HG03103 (cell line): ENCODE measurements around the gene TBX15.

Experiments
- ATAC-seq: cut with Tn5 transposase; IDR thresholded peaks from one replicate; pipeline ENCODE4 v1.9.1; 2021; ENCODE audit warnings: low read depth; ENCODE audit not compliant: unreplicated experiment

Gene TBX15

DNA sequence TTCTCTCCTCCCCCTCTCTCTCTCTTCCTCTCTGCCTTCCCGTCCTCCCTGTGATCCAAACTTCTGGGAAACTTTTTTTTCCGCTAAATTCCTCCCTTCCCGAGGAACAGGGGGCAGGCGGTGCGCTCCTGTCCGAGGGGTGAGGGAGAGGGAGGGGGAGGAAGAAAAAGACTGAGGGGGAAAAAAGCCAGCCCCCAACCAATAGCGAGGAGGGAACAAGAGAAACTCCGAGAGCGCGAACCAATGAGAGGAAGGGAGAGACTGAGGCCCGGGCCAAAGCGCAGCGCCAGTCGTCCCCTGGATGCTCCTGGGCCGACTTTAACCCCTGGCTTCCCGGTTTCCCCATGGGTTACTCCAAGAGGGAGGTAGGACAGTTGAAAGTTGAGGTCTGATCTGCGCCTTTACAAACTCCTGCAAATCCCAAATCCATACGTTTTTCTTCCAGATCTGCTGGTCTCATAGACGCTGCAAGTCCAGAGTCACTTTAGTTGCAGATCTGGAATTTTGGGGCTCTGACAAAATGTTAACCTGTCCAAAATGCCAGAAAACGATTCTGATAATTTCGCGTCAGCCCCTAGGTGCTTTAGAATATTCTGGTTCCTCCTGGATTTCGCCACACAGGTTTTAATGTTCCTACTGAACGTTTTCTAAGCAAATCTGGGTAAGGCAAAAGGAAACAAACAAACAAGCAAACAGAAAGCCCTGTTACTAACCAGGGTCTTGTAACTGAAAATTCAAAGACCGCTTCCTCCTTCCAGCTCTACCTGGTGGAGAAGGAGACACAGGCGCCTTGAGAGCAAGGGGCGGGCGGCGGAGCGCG is at the start of gene TBX15:
TBX15 (minus strand) TSS at position 158 of the 820 bp plus-strand sequence. CDS start 548 bp downstream, outside the sequence.
- no peak for ATAC-seq

DNA sequence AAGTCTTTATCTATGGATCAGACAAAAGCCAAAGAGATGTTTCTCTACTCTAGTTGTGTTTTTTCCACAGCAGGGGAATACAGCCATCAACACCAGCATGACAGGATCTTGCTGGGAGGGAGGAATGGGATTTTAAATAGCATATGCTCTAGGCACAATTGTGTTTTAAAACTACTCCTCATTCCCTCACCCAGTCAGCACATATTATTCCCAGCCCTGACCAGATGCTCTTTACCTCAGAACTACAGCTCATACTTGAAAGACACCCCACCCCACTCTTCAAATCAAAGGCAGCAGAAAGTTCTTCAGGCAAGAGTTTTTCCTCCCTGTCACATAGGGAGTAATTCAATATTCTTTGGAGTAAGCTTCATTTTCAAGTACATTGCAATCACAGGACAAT is 46.2 kb upstream of the TBX15 start:
- no peak for ATAC-seq

GRCh38 chr1:119032986-119033385 is 44.8 kb upstream of the TBX15 start:
- ATAC-seq = no peak

GRCh38 chr1:119027759-119028158 is 39.6 kb upstream of the TBX15 start:
- no peak for ATAC-seq

GRCh38 chr1:119026956-119027355 is 38.8 kb upstream of the TBX15 start:
- ATAC-seq = no peak

GRCh38 chr1:119015547-119015946 is 27.4 kb upstream of the TBX15 start:
- no peak for ATAC-seq

DNA sequence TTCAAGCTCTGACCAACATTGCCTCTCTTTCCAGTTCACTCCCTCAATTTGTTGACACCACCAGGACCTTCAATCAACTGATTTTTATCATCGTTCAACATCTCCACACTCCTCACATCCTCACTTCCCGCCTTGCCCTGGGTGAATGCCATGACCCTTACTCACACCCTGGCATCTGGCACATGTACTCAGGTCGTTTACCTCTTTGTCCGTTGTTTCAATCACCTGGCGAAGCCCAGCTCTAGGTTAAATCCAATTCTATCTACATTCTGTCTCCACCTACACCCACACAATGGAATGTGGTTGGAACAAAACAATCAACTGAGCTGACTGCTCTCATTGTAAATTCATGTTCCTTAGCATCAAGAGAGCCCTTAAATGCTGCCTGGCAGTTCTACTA is 24.2 kb upstream of the TBX15 start:
- ATAC-seq = no peak

- no peak for ATAC-seq
Measured at GRCh38 chr1:119011706-119012105, 23.6 kb upstream of the TBX15 start.

- ATAC-seq = no peak
Measured at GRCh38 chr1:119011116-119011515, 23.0 kb upstream of the TBX15 start.

DNA sequence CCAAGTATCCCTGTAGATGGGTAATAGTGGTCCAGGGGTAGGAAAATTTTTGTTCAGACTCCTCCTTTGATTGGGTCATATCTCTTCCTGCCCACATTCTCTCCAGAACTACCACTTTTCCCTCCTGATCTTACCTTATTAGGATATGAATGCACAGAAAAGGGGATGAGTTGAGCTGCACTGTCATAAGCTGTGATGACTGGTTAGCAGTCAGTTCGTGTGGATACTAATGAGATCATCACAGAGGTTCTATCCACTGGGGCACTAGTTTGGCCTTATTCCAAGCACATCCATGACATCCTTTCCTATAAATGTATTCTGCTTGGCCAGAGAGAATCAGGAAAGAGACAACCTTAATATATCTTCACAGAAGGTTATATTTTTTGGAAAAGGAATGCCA is 22.1 kb upstream of the TBX15 start:
- ATAC-seq = no peak

DNA sequence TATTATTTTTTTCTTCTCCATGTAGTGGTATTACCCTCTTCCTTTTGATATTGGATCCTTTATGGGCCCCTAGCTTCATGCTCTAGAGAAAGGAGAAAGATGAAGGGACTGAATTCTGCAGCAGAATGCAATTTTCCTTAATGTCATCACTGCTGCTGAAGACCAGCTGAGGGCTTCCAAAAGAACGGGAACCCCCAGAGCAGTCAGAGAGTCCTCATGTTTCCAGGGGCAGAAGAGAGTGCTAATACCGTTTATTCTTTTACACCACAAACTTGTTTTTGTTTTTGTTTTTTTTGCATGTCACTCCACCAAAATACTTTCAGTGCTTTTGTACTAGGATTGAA is 21.1 kb upstream of the TBX15 start:
- ATAC-seq = no peak

- no peak for ATAC-seq
Measured at GRCh38 chr1:119008483-119009311, 20.6 kb upstream of the TBX15 start.

GRCh38 chr1:119007670-119008482 is 19.7 kb upstream of the TBX15 start:
- no peak for ATAC-seq

DNA sequence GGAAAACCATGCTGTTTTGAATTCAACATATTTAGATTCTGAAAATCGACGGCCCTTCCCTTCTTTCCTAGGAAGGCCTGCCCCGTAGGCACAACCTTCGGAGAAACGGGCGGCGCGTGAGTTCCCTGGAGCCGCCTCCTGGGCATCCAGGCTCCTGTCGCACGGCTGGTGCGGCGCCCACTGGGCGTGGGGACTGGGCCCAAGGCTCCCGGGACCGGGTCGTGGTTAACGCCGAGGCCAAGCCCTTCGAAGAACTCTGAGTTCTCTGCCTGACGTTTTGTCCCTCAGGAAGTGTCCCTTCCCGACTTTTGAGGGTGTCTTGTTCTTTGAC is 19.2 kb upstream of the TBX15 start:
- ATAC-seq = no peak

DNA sequence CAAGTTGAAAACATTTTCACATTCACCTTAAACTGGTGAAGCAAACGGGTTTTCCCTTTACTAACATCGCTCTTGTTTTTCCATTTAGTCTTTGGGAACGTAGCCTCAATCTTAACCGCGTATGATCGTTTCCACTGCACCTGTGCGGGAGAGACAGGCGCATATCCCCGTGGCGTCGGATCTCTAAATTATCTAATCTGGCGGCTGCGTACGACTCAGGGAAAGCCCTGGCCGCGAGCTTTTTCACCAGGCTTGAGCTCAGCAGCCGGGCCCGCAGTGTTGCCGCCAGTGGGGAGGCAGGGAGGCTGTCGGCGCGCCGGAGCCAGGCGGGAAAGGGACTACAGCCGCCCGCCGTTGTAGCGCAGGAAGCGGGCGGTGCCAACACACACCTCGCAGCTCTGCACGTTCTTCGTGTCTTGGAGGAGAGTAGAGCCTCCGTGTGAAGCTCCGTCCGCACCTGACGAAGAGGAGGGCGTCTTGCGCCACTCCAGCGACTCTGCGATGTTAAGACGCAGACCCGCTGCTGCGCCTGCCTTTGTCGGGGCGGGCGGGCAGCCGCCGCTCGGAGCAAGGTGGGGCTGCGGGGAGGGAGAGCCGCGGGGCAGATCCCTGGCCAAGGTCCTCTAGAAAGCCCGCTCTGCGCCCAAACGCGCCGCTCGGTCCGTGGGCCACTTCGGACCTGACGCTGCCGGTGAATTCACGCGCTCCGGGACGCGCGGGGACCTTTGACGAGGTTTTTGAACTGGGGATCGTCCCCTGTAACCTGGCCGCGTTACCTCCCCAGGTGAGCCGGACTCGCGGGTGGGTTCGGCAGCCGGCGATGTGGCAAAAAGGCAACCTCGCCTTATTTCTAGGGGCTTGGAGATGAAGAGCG is 18.5 kb upstream of the TBX15 start:
- ATAC-seq = no peak

GRCh38 chr1:119005724-119006405 is 17.7 kb upstream of the TBX15 start:
- ATAC-seq = no peak

DNA sequence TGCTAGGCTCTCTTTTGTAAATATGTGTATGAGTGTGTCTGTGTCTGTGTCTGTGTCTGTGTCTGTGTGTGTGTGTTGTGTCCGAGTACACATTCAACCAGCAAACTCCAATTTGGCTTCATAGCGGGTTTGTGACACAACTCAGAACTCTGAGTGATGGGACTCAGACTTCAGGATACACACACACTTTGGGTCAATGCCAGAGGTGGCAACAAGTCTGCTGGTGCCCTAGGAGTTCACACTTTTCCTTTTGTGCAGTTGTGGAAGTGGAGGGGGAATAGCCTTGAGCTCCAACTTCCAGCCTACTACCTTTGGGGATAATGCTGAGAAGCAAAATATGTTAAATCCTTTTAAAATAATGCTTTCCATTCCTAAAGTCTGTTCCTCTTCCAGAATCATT is 16.6 kb upstream of the TBX15 start:
- ATAC-seq = no peak

- ATAC-seq = no peak
Measured at GRCh38 chr1:119004129-119004527, 16.0 kb upstream of the TBX15 start.

DNA sequence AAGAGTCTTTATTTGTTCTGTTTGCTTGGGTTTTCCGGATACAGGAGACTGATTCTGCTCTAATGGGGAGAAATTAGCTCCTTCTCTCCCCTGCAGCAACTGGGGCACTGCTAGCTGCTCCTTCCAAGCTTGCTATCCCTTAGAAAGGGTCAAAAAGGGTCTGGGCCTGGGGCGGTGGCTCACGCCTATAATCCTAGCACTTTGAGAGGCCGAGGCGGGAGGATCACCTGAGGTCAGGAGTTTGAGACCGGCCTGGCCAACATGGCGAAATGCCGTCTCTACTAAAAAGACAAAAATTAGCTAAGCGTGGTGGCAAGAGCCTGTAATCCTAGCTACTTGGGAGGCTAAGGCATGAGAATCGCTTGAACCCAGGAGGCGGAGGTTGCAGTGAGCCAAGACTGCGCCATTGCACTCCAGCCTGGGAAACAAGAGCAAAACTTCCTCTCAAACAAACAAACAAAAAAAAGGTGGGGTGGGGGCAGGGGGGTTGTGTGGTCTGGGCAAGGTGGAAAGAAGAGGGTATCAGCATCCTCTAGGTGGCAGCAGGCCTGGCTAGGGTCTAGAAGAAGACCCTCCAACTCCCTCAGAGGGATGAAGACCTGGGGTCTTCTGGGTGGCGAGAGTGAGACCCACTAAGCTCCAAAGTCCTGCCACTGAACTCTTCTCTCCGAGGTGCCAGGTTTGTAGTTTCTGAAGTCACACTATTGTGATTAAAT is 15.4 kb upstream of the TBX15 start:
- ATAC-seq = no peak
